DMS 273 treated with DMSO at 0.1 percent for 48 hours (cell line): ENCODE results near the gene UBAP1L.
"Not testable (repeated sequence)": the region's sequence is repeated elsewhere in the genome, so short reads cannot be mapped to it uniquely, and the experiment has no call there.

Experiments
- DNase-seq: peaks from one replicate; lab custom pipeline; 2025; lab: John Stamatoyannopoulos, UW

The UBAP1L gene

GRCh38 chr15:65115086-65115485 is at the start of gene UBAP1L:
UBAP1L (minus strand) TSS chr15:65115200; CDS start chr15:65106215, 8,985 bp downstream.
- peak; percentile 65 for DNase-seq

- no peak for DNase-seq
These were observed 49.1 kb upstream of the UBAP1L start for GRCh38 chr15:65164139-65164538.

GRCh38 chr15:65163041-65163440 is 48.0 kb upstream of the UBAP1L start:
- DNase-seq, result no peak

GRCh38 chr15:65156692-65157091 is 41.7 kb upstream of the UBAP1L start:
- DNase-seq, result no peak

- DNase-seq, result no peak
These were observed 39.7 kb upstream of the UBAP1L start for GRCh38 chr15:65154720-65155119.

- no peak for DNase-seq
These were observed 32.9 kb upstream of the UBAP1L start for GRCh38 chr15:65147902-65148301.

- no peak for DNase-seq
These were observed 31.4 kb upstream of the UBAP1L start for GRCh38 chr15:65146438-65146837.

- DNase-seq, result not testable (repeated sequence)
These were observed 23.6 kb upstream of the UBAP1L start for GRCh38 chr15:65138631-65139030.

- DNase-seq, result not testable (repeated sequence)
These were observed 22.9 kb upstream of the UBAP1L start for GRCh38 chr15:65137893-65138292.

- not testable (repeated sequence) for DNase-seq
These were observed 22.1 kb upstream of the UBAP1L start for GRCh38 chr15:65137089-65137488.

- no peak for DNase-seq
These were observed 19.5 kb upstream of the UBAP1L start for GRCh38 chr15:65134538-65134937.

GRCh38 chr15:65133548-65134200 is 18.7 kb upstream of the UBAP1L start, which contains the start of gene PDCD7:
PDCD7 (minus strand) TSS chr15:65133808; CDS start chr15:65133781, 27 bp downstream.
- DNase-seq, result peak; percentile 75

- DNase-seq, result no peak
These were observed 18.0 kb upstream of the UBAP1L start for GRCh38 chr15:65132878-65133547.

GRCh38 chr15:65130941-65131340 is 15.9 kb upstream of the UBAP1L start:
- DNase-seq, result no peak

GRCh38 chr15:65115542-65115941 is 542 bp upstream of the UBAP1L start:
- DNase-seq, result peak; percentile 18

GRCh38 chr15:65110676-65111292 is 4.2 kb downstream of the UBAP1L start:
- DNase-seq, result no peak

GRCh38 chr15:65106011-65106590 is 8.9 kb downstream of the UBAP1L start:
- DNase-seq, result no peak

GRCh38 chr15:65105038-65105437 is 10.0 kb downstream of the UBAP1L start:
- no peak for DNase-seq

GRCh38 chr15:65102912-65103311 is 12.1 kb downstream of the UBAP1L start:
- no peak for DNase-seq

GRCh38 chr15:65101891-65102708 is 12.9 kb downstream of the UBAP1L start:
- DNase-seq, result no peak

- DNase-seq, result no peak
These were observed 13.5 kb downstream of the UBAP1L start for GRCh38 chr15:65101411-65101890.

GRCh38 chr15:65100442-65100841 is 14.6 kb downstream of the UBAP1L start:
- DNase-seq, result no peak
